H1 (cell line): ENCODE data around the gene SRI. TPM values are rescaled to one million over a fixed set of nuclear protein-coding genes. Genes with fewer than 3 reads are reported as not detected.

Experiments
- CBX8 ChIP-seq: fragments of 300-800, 300-1000 bp; sonication (generic); IDR thresholded peaks from 2 replicates; pipeline ENCODE4 v1.7.1; 2016; ENCODE audit warnings: low read depth, low read length, borderline replicate concordance
- CHD1 ChIP-seq: IDR thresholded peaks from 2 replicates; pipeline ENCODE4 v1.6.1; 2012; ENCODE audit warnings: low read depth, low read length, improper control_type of control experiment
- POU5F1 ChIP-seq: IDR thresholded peaks from 2 replicates; pipeline ENCODE4 v1.6.1; 2011; ENCODE audit warnings: low read depth, mild to moderate bottlenecking, low read length, moderate library complexity
- SIX5 ChIP-seq: IDR thresholded peaks from 2 replicates; pipeline ENCODE4 v1.6.1; 2011; ENCODE audit warnings: mild to moderate bottlenecking, low read depth, low read length
- TAF1 ChIP-seq: IDR thresholded peaks from 2 replicates; pipeline ENCODE4 v1.6.1; 2011; ENCODE audit warnings: mild to moderate bottlenecking, low read depth, low read length
- polyA plus RNA-seq, 7 experiments: library from polyadenylated mRNA; depleted of rRNA in 3 of 7; stranded (reverse) in 5 of 7; unstranded in 2 of 7; fragments of >200 nt in 5 of 7; fragments of 200-250 nt in 2 of 7; gene quantifications; 1 replicate in 5 of 7; 2 replicates in 1 of 7; 4 replicates in 1 of 7; pipeline versions ENCODE4 v1.2.1 to v1.2.3, GENCODE V29; 2011 to 2013; ENCODE audit warnings: missing spikeins in 2 of 7, mixed read lengths in 2 of 7
- total RNA-seq: library from RNA; stranded (reverse); fragmentation: NEBNext Ultra II Directional; extraction: Animal tissue kit (Norgen Biotek cat#: 25700); gene quantifications from 2 replicates; pipeline ENCODE4 v1.2.1, GENCODE V29; 2021
- TF ChIP-seq, protein P1 (sequence below): IDR thresholded peaks from 2 replicates; pipeline ENCODE4 v1.6.1; 2012; ENCODE audit warnings: low read length, inconsistent platforms
- TF ChIP-seq, protein P2 (sequence below): fragments of 300-600 bp; sonication (generic); IDR thresholded peaks from 2 replicates; pipeline ENCODE4 v1.7.1; 2012; ENCODE audit warnings: low read length, moderate library complexity, mild to moderate bottlenecking, inconsistent platforms; ENCODE audit not compliant: insufficient replicate concordance

Gene SRI
- total and polyA plus RNA-seq, 2 of the 8 experiments (the other 6 are each of a cell fraction or from before 2014, with no cell fraction given), result 118 to 170 TPM

DNA sequence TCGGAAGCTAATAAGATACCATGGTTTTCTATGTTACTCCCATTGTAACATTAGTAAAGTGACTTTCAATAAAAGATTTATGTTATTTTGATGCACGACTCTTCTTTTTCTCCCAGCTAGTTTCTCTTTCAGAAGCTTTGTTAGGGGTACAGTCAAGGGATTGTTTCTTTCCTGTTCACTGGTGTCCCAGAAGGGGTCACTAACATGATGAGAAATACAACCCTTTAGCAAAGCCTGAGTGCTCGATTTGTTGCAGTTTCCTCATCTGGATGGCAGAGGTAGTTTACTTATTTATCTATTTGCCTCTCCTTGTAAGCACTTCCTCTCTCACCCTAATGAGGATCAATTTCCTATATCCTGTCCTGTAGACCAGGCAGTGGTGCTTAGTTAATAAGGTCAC is 17.0 kb downstream of the SRI start (continued):
- TF ChIP-seq CBX8, result no peak
- TF ChIP-seq TAF1, result no peak
- TF ChIP-seq, protein P1, sequence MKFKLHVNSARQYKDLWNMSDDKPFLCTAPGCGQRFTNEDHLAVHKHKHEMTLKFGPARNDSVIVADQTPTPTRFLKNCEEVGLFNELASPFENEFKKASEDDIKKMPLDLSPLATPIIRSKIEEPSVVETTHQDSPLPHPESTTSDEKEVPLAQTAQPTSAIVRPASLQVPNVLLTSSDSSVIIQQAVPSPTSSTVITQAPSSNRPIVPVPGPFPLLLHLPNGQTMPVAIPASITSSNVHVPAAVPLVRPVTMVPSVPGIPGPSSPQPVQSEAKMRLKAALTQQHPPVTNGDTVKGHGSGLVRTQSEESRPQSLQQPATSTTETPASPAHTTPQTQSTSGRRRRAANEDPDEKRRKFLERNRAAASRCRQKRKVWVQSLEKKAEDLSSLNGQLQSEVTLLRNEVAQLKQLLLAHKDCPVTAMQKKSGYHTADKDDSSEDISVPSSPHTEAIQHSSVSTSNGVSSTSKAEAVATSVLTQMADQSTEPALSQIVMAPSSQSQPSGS, result no peak
- TF ChIP-seq POU5F1, result no peak
- no peak for TF ChIP-seq CHD1
- no peak for TF ChIP-seq SIX5
- TF ChIP-seq, protein P2, sequence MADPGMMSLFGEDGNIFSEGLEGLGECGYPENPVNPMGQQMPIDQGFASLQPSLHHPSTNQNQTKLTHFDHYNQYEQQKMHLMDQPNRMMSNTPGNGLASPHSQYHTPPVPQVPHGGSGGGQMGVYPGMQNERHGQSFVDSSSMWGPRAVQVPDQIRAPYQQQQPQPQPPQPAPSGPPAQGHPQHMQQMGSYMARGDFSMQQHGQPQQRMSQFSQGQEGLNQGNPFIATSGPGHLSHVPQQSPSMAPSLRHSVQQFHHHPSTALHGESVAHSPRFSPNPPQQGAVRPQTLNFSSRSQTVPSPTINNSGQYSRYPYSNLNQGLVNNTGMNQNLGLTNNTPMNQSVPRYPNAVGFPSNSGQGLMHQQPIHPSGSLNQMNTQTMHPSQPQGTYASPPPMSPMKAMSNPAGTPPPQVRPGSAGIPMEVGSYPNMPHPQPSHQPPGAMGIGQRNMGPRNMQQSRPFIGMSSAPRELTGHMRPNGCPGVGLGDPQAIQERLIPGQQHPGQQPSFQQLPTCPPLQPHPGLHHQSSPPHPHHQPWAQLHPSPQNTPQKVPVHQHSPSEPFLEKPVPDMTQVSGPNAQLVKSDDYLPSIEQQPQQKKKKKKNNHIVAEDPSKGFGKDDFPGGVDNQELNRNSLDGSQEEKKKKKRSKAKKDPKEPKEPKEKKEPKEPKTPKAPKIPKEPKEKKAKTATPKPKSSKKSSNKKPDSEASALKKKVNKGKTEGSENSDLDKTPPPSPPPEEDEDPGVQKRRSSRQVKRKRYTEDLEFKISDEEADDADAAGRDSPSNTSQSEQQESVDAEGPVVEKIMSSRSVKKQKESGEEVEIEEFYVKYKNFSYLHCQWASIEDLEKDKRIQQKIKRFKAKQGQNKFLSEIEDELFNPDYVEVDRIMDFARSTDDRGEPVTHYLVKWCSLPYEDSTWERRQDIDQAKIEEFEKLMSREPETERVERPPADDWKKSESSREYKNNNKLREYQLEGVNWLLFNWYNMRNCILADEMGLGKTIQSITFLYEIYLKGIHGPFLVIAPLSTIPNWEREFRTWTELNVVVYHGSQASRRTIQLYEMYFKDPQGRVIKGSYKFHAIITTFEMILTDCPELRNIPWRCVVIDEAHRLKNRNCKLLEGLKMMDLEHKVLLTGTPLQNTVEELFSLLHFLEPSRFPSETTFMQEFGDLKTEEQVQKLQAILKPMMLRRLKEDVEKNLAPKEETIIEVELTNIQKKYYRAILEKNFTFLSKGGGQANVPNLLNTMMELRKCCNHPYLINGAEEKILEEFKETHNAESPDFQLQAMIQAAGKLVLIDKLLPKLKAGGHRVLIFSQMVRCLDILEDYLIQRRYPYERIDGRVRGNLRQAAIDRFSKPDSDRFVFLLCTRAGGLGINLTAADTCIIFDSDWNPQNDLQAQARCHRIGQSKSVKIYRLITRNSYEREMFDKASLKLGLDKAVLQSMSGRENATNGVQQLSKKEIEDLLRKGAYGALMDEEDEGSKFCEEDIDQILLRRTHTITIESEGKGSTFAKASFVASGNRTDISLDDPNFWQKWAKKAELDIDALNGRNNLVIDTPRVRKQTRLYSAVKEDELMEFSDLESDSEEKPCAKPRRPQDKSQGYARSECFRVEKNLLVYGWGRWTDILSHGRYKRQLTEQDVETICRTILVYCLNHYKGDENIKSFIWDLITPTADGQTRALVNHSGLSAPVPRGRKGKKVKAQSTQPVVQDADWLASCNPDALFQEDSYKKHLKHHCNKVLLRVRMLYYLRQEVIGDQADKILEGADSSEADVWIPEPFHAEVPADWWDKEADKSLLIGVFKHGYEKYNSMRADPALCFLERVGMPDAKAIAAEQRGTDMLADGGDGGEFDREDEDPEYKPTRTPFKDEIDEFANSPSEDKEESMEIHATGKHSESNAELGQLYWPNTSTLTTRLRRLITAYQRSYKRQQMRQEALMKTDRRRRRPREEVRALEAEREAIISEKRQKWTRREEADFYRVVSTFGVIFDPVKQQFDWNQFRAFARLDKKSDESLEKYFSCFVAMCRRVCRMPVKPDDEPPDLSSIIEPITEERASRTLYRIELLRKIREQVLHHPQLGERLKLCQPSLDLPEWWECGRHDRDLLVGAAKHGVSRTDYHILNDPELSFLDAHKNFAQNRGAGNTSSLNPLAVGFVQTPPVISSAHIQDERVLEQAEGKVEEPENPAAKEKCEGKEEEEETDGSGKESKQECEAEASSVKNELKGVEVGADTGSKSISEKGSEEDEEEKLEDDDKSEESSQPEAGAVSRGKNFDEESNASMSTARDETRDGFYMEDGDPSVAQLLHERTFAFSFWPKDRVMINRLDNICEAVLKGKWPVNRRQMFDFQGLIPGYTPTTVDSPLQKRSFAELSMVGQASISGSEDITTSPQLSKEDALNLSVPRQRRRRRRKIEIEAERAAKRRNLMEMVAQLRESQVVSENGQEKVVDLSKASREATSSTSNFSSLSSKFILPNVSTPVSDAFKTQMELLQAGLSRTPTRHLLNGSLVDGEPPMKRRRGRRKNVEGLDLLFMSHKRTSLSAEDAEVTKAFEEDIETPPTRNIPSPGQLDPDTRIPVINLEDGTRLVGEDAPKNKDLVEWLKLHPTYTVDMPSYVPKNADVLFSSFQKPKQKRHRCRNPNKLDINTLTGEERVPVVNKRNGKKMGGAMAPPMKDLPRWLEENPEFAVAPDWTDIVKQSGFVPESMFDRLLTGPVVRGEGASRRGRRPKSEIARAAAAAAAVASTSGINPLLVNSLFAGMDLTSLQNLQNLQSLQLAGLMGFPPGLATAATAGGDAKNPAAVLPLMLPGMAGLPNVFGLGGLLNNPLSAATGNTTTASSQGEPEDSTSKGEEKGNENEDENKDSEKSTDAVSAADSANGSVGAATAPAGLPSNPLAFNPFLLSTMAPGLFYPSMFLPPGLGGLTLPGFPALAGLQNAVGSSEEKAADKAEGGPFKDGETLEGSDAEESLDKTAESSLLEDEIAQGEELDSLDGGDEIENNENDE, result no peak
